GM12801 (cell line): Measurements from ENCODE around the gene PACSIN3.

Experiments
- CTCF ChIP-seq: IDR thresholded peaks from one replicate; pipeline ENCODE4 v1.5.1; 2011; ENCODE audit warnings: control low read depth; ENCODE audit not compliant: insufficient read length; ENCODE audit errors: extremely low read depth

The PACSIN3 gene

GRCh38 chr11:47165253-47165840 is 20.9 kb downstream of the PACSIN3 start:
- TF ChIP-seq CTCF: no peak

GRCh38 chr11:47164321-47164720 is 21.9 kb downstream of the PACSIN3 start:
- TF ChIP-seq CTCF: no peak

- TF ChIP-seq CTCF: no peak
Observed at GRCh38 chr11:47163898-47164297, 22.3 kb downstream of the PACSIN3 start.

- TF ChIP-seq CTCF: no peak
Observed at GRCh38 chr11:47163193-47163592, 23.0 kb downstream of the PACSIN3 start.

- TF ChIP-seq CTCF: no peak
Observed at GRCh38 chr11:47162426-47162825, 23.8 kb downstream of the PACSIN3 start.

GRCh38 chr11:47161890-47162289 is 24.3 kb downstream of the PACSIN3 start:
- TF ChIP-seq CTCF: no peak

GRCh38 chr11:47161134-47161854 is 24.9 kb downstream of the PACSIN3 start:
- TF ChIP-seq CTCF: peak; percentile 25
